HUES64 (cell line): Measurements from ENCODE around the gene RARRES2.
A peak's percentile ranks its signal among the peaks of the same experiment; 100 is the strongest.

Experiments
- H3K27ac ChIP-seq: 2 replicates; pipeline ENCODE4 v1.7.0; 2013; ENCODE audit warnings: low read depth, low read length, inconsistent platforms
- H3K27me3 ChIP-seq: 2 replicates; pipeline ENCODE4 v1.6.1; 2013; ENCODE audit warnings: mild to moderate bottlenecking, low read length; ENCODE audit not compliant: insufficient read depth
- H3K36me3 ChIP-seq: 2 replicates; pipeline ENCODE4 v1.6.1; 2013; ENCODE audit warnings: mild to moderate bottlenecking, low read length; ENCODE audit not compliant: insufficient read depth
- H3K4me1 ChIP-seq: 2 replicates; pipeline ENCODE4 v1.6.1; 2013; ENCODE audit warnings: mild to moderate bottlenecking, low read length, moderate library complexity; ENCODE audit not compliant: insufficient read depth
- H3K4me3 ChIP-seq: 2 replicates; pipeline ENCODE4 v1.5.1; 2013; ENCODE audit warnings: mild to moderate bottlenecking, low read length, moderate library complexity
- H3K9ac ChIP-seq: 2 replicates; pipeline ENCODE4 v1.6.1; 2013; ENCODE audit warnings: mild to moderate bottlenecking, low read depth, low read length
- H3K9me3 ChIP-seq: 2 replicates; pipeline ENCODE4 v1.6.1; 2013; ENCODE audit warnings: low read depth, low read length; ENCODE audit not compliant: insufficient read depth
- WGBS: fragments of 150-250, 120-280 bp; methylation state at CpG from one replicate; pipeline ENCODE4 v1.1.7; 2013; ENCODE audit warnings: missing lambda C conversion rate; 5-methylcytosine and 5-hydroxymethylcytosine counted together

Gene RARRES2

GRCh38 chr7:150344299-150344698 lies 2.9 kb upstream of the RARRES2 start:
- Histone ChIP-seq H3K36me3 (peaks cover 1% of the 10 kb centered on the region; the same call in 1 of the 2 replicates), H3K4me3 (no peak overlapping the region), H3K27me3 (peaks cover 41% of the 10 kb centered on the region), H3K4me1 (peaks cover 19% of the 10 kb centered on the region), H3K9me3 (peaks cover 13% of the 10 kb centered on the region; the same call in 1 of the 2 replicates), H3K9ac (no peak overlapping the region), H3K27ac (no peak overlapping the region)

GRCh38 chr7:150343225-150343624 lies 1.8 kb upstream of the RARRES2 start:
- WGBS: 80% methylated on average over 2 of the region's 2 CpGs
- no peak overlapping the region for H3K9ac ChIP-seq
- H3K4me1 ChIP-seq: peaks cover 19% of the 10 kb centered on the region
- H3K36me3 ChIP-seq: peaks cover 8% of the 10 kb centered on the region
- peaks cover 41% of the 10 kb centered on the region for H3K27me3 ChIP-seq
- H3K9me3 ChIP-seq: peaks cover 13% of the 10 kb centered on the region; the same call in 1 of the 2 replicates
- no peak overlapping the region for H3K27ac ChIP-seq
- no peak overlapping the region for H3K4me3 ChIP-seq

- Histone ChIP-seq H3K9ac (peak overlapping the region; percentile 15; the same call in 1 of the 2 replicates), H3K27ac (no peak overlapping the region), H3K27me3 (peaks cover 41% of the 10 kb centered on the region), H3K9me3 (peaks cover 10% of the 10 kb centered on the region; the same call in 1 of the 2 replicates), H3K36me3 (peaks cover 19% of the 10 kb centered on the region), H3K4me1 (peaks cover 19% of the 10 kb centered on the region), H3K4me3 (peak overlapping the region; percentile 50)
- WGBS: 84% methylated on average over 9 of the region's 9 CpGs
Measured at GRCh38 chr7:150342121-150342408, 636 bp upstream of the RARRES2 start.

GRCh38 chr7:150340875-150341262 lies 560 bp downstream of the RARRES2 start:
- H3K27ac ChIP-seq: no peak overlapping the region
- H3K4me3 ChIP-seq: peak overlapping the region; percentile 70
- H3K27me3 ChIP-seq: peaks cover 41% of the 10 kb centered on the region
- peaks cover 26% of the 10 kb centered on the region for H3K4me1 ChIP-seq
- under 1% methylated on average over 29 of the region's 29 CpGs for WGBS
- H3K9ac ChIP-seq: peak overlapping the region; percentile 71
- peaks cover 30% of the 10 kb centered on the region for H3K36me3 ChIP-seq
- peaks cover 10% of the 10 kb centered on the region; the same call in 1 of the 2 replicates for H3K9me3 ChIP-seq

GRCh38 chr7:150340024-150340749 lies 1.2 kb downstream of the RARRES2 start:
- Histone ChIP-seq H3K9ac (peak overlapping the region; percentile 2; the same call in 1 of the 2 replicates), H3K27ac (no peak overlapping the region), H3K9me3 (peaks cover 10% of the 10 kb centered on the region; the same call in 1 of the 2 replicates), H3K36me3 (peaks cover 30% of the 10 kb centered on the region), H3K4me3 (peak overlapping the region; percentile 70), H3K27me3 (peaks cover 41% of the 10 kb centered on the region), H3K4me1 (peaks cover 33% of the 10 kb centered on the region)
- WGBS: 9% methylated on average over 39 of the region's 39 CpGs

GRCh38 chr7:150339409-150339809 lies 2.0 kb downstream of the RARRES2 start:
- 84% methylated on average over 7 of the region's 9 CpGs for WGBS
- H3K27ac ChIP-seq: no peak overlapping the region
- peaks cover 30% of the 10 kb centered on the region for H3K36me3 ChIP-seq
- H3K9ac ChIP-seq: no peak overlapping the region
- H3K4me3 ChIP-seq: peak overlapping the region; percentile 70
- H3K9me3 ChIP-seq: peaks cover 6% of the 10 kb centered on the region; the same call in 1 of the 2 replicates
- peaks cover 41% of the 10 kb centered on the region for H3K27me3 ChIP-seq
- peaks cover 35% of the 10 kb centered on the region for H3K4me1 ChIP-seq

- H3K4me1 ChIP-seq: peaks cover 35% of the 10 kb centered on the region
- 75% methylated on average over 11 of the region's 11 CpGs for WGBS
- no peak overlapping the region for H3K27ac ChIP-seq
- H3K27me3 ChIP-seq: peaks cover 32% of the 10 kb centered on the region
- no peak overlapping the region for H3K4me3 ChIP-seq
- no peak overlapping the region for H3K9ac ChIP-seq
- no peaks in the 10 kb centered on the region for H3K9me3 ChIP-seq
- peaks cover 30% of the 10 kb centered on the region for H3K36me3 ChIP-seq
Measured at GRCh38 chr7:150338166-150338829, 3.1 kb downstream of the RARRES2 start.

- no peak overlapping the region for H3K4me3 ChIP-seq
- no peak overlapping the region for H3K27ac ChIP-seq
- 78% methylated on average over 6 of the region's 6 CpGs for WGBS
- no peak overlapping the region for H3K9ac ChIP-seq
- H3K9me3 ChIP-seq: no peaks in the 10 kb centered on the region
- peaks cover 30% of the 10 kb centered on the region for H3K36me3 ChIP-seq
- H3K4me1 ChIP-seq: peaks cover 31% of the 10 kb centered on the region
- H3K27me3 ChIP-seq: peaks cover 25% of the 10 kb centered on the region
Measured at GRCh38 chr7:150337659-150338081, 3.8 kb downstream of the RARRES2 start.

- no peaks in the 10 kb centered on the region for H3K9me3 ChIP-seq
- peaks cover 34% of the 10 kb centered on the region for H3K36me3 ChIP-seq
- peaks cover 21% of the 10 kb centered on the region for H3K27me3 ChIP-seq
- H3K4me1 ChIP-seq: peaks cover 26% of the 10 kb centered on the region
- 95% methylated on average over 18 of the region's 18 CpGs for WGBS
- H3K9ac ChIP-seq: no peak overlapping the region
- H3K4me3 ChIP-seq: no peak overlapping the region
- H3K27ac ChIP-seq: no peak overlapping the region
Measured at GRCh38 chr7:150337179-150337578, 4.2 kb downstream of the RARRES2 start.

GRCh38 chr7:150336746-150337145 lies 4.7 kb downstream of the RARRES2 start:
- Histone ChIP-seq H3K4me3 (no peak overlapping the region), H3K36me3 (peaks cover 38% of the 10 kb centered on the region), H3K27me3 (peaks cover 16% of the 10 kb centered on the region), H3K4me1 (peaks cover 21% of the 10 kb centered on the region), H3K27ac (no peak overlapping the region), H3K9ac (no peak overlapping the region), H3K9me3 (no peaks in the 10 kb centered on the region)
- 95% methylated on average over 14 of the region's 14 CpGs for WGBS

- H3K27ac ChIP-seq: peak overlapping the region; percentile 77; the same call in 1 of the 2 replicates
- peak overlapping the region; percentile 23; the same call in 1 of the 2 replicates for H3K9ac ChIP-seq
Measured at GRCh38 chr7:150335774-150336112, 5.7 kb downstream of the RARRES2 start.

More at GRCh38 chr7:150335774-150336112, 5.7 kb downstream of the RARRES2 start:
- H3K4me1 ChIP-seq: peaks cover 21% of the 10 kb centered on the region
- H3K4me3 ChIP-seq: no peak overlapping the region
- WGBS: 90% methylated on average over 6 of the region's 6 CpGs
- H3K36me3 ChIP-seq: peaks cover 48% of the 10 kb centered on the region
- no peaks in the 10 kb centered on the region for H3K9me3 ChIP-seq
- peaks cover 8% of the 10 kb centered on the region for H3K27me3 ChIP-seq
